HG02885 (cell line): Measurements from ENCODE around the gene ADCK2.
"Not testable (repeated sequence)": the region's sequence is repeated elsewhere in the genome, so short reads cannot be mapped to it uniquely, and the experiment has no call there.

Experiments used
- ATAC-seq: cut with Tn5 transposase; IDR thresholded peaks from one replicate; pipeline ENCODE4 v1.9.1; 2021; ENCODE audit warnings: mild to moderate bottlenecking; ENCODE audit not compliant: unreplicated experiment, poor library complexity

The ADCK2 gene

GRCh38 chr7:140689199-140690152 is 16.7 kb downstream of the ADCK2 start:
- ATAC-seq: no peak

GRCh38 chr7:140691376-140692045 is 18.8 kb downstream of the ADCK2 start:
- ATAC-seq: no peak

- ATAC-seq: not testable (repeated sequence)
Measured at GRCh38 chr7:140693849-140694248, 21.1 kb downstream of the ADCK2 start.

GRCh38 chr7:140694592-140694991 is 21.8 kb downstream of the ADCK2 start:
- no peak for ATAC-seq

- no peak for ATAC-seq
Measured at GRCh38 chr7:140695381-140695780, 22.6 kb downstream of the ADCK2 start.

- ATAC-seq: peak; percentile 93
Measured at GRCh38 chr7:140696024-140696679, 23.4 kb downstream of the ADCK2 start.

- peak; percentile 85 for ATAC-seq
Measured at GRCh38 chr7:140696680-140697446, 24.1 kb downstream of the ADCK2 start, which contains the start of gene NDUFB2. Gene NDUFB2 (plus strand): TSS chr7:140696708. CDS start chr7:140696745, 37 bp downstream.

- no peak for ATAC-seq
Measured at GRCh38 chr7:140697447-140698143, 24.9 kb downstream of the ADCK2 start.

- no peak for ATAC-seq
Measured at GRCh38 chr7:140698477-140698876, 25.7 kb downstream of the ADCK2 start.

GRCh38 chr7:140702774-140703173 is 30.0 kb downstream of the ADCK2 start:
- no peak for ATAC-seq

GRCh38 chr7:140704205-140704604 is 31.5 kb downstream of the ADCK2 start:
- ATAC-seq: no peak

- no peak for ATAC-seq
Measured at GRCh38 chr7:140707132-140707531, 34.4 kb downstream of the ADCK2 start.

- ATAC-seq: not testable (repeated sequence)
Measured at GRCh38 chr7:140708764-140709163, 36.0 kb downstream of the ADCK2 start.

- not testable (repeated sequence) for ATAC-seq
Measured at GRCh38 chr7:140712392-140712791, 39.6 kb downstream of the ADCK2 start.

GRCh38 chr7:140714331-140715040 is 41.7 kb downstream of the ADCK2 start:
- ATAC-seq: no peak

- ATAC-seq: no peak
Measured at GRCh38 chr7:140719721-140720120, 47.0 kb downstream of the ADCK2 start.

GRCh38 chr7:140722254-140722653 is 49.5 kb downstream of the ADCK2 start:
- ATAC-seq: no peak

GRCh38 chr7:140723006-140723405 is 50.3 kb downstream of the ADCK2 start:
- ATAC-seq: no peak

- ATAC-seq: no peak
Measured at GRCh38 chr7:140723574-140723973, 50.8 kb downstream of the ADCK2 start.
